GM18861 (cell line): ENCODE results near the gene C1orf167.

ENCODE experiments used
- ATAC-seq: cut with Tn5 transposase; IDR thresholded peaks from one replicate; pipeline ENCODE4 v1.9.1; 2021; ENCODE audit not compliant: unreplicated experiment

C1orf167 gene

GRCh38 chr1:11784256-11784992 lies 22.4 kb downstream of the C1orf167 start:
- no peak for ATAC-seq

- no peak for ATAC-seq
Measured at GRCh38 chr1:11784993-11785769, 23.2 kb downstream of the C1orf167 start.

GRCh38 chr1:11786168-11786567 lies 24.2 kb downstream of the C1orf167 start:
- ATAC-seq: no peak

- ATAC-seq: no peak
Measured at GRCh38 chr1:11787251-11787803, 25.3 kb downstream of the C1orf167 start.

- no peak for ATAC-seq
Measured at GRCh38 chr1:11787804-11788436, 25.9 kb downstream of the C1orf167 start.

- no peak for ATAC-seq
Measured at GRCh38 chr1:11788549-11789053, 26.6 kb downstream of the C1orf167 start.

- ATAC-seq: no peak
Measured at GRCh38 chr1:11789126-11790067, 27.4 kb downstream of the C1orf167 start.

- no peak for ATAC-seq
Measured at GRCh38 chr1:11790101-11790879, 28.3 kb downstream of the C1orf167 start.

- ATAC-seq: no peak
Measured at GRCh38 chr1:11790880-11791715, 29.1 kb downstream of the C1orf167 start.

- no peak for ATAC-seq
Measured at GRCh38 chr1:11792106-11792505, 30.1 kb downstream of the C1orf167 start.

GRCh38 chr1:11793819-11794218 lies 31.8 kb downstream of the C1orf167 start:
- no peak for ATAC-seq

GRCh38 chr1:11794446-11795237 lies 32.6 kb downstream of the C1orf167 start:
- no peak for ATAC-seq

GRCh38 chr1:11795238-11795890 lies 33.4 kb downstream of the C1orf167 start:
- ATAC-seq: no peak

GRCh38 chr1:11796036-11796828 lies 34.2 kb downstream of the C1orf167 start:
- ATAC-seq: no peak

- no peak for ATAC-seq
Measured at GRCh38 chr1:11797525-11798216, 35.7 kb downstream of the C1orf167 start.

GRCh38 chr1:11799099-11799498 lies 37.1 kb downstream of the C1orf167 start:
- no peak for ATAC-seq
